Skeletal muscle tissue (tissue), 4 donors: Measurements from ENCODE around the gene SPDYE8. TPM values are rescaled to one million over a fixed set of nuclear protein-coding genes. Genes with fewer than 3 reads are reported as not detected.
A peak's percentile ranks its signal among the peaks of the same experiment; 100 is the strongest.
"Not testable (repeated sequence)": the region's sequence is repeated elsewhere in the genome, so short reads cannot be mapped to it uniquely, and the experiment has no call there.

Source experiments
- H3K27ac ChIP-seq: one replicate; pipeline ENCODE4 v1.7.0; 2013; ENCODE audit warnings: mild to moderate bottlenecking, low read depth, low read length, inconsistent platforms
- H3K27me3 ChIP-seq, 3 donors: one replicate each; pipeline ENCODE4 v1.7.0; 2013; ENCODE audit warnings: low read length in 3 of 3; ENCODE audit not compliant: control insufficient read depth in 3 of 3, insufficient read depth in 3 of 3
- H3K36me3 ChIP-seq, 3 donors: one replicate each; pipeline ENCODE4 v1.7.0; 2013; ENCODE audit warnings: low read length in 3 of 3; ENCODE audit not compliant: control insufficient read depth in 3 of 3, insufficient read depth in 3 of 3
- H3K4me1 ChIP-seq, 3 donors: one replicate each; pipeline ENCODE4 v1.7.0; 2013; ENCODE audit warnings: low read length in 3 of 3, mild to moderate bottlenecking in 3 of 3; ENCODE audit not compliant: control insufficient read depth in 3 of 3, insufficient read depth in 3 of 3
- H3K4me3 ChIP-seq, 3 donors: one replicate each; pipeline ENCODE4 v1.7.0; 2013; ENCODE audit warnings: low read length in 3 of 3
- H3K9ac ChIP-seq, 3 donors: one replicate each; pipeline ENCODE4 v1.7.0; 2013; ENCODE audit warnings: low read length in 3 of 3, mild to moderate bottlenecking in 3 of 3, moderate library complexity in 2 of 3, low read depth in 1 of 3
- H3K9me3 ChIP-seq, 3 donors: one replicate each; pipeline ENCODE4 v1.7.0; 2013; ENCODE audit warnings: low read length in 3 of 3; ENCODE audit not compliant: control insufficient read depth in 3 of 3
- total RNA-seq: library from RNA; depleted of rRNA; stranded (reverse); fragments of >200 nt; gene quantifications from one replicate; pipeline ENCODE4 v1.2.3, GENCODE V29; 2014
- donor health status: Osteomylitis.

SPDYE8 gene
- total RNA-seq: not detected

DNA sequence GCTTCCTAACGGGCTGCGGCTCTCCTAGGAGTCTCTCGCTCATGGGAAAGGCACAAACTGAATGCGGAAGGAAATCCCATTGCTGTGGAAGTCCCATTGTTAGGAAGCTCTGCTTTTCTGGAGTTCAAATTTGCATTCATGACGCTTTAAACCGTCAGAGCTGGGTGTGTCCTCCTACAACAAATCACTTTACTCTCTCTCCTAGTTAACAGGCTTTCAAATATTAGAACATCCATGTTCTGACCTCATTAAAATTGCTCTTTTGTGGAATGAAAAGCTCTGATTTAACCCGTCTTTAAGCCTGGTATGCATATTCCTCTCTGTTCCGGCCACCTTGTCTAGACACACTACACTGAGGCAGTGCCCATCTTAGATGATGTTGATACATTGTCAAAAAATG, at the start of gene SPDYE8:
Gene SPDYE8, minus strand, starts transcription at position 101 of the 400 bp plus-strand sequence. CDS start 1,800 bp downstream, outside the sequence.
- not testable (repeated sequence) for H3K9ac ChIP-seq, H3K36me3 ChIP-seq, H3K27me3 ChIP-seq, H3K9me3 ChIP-seq, H3K4me3 ChIP-seq, H3K4me1 ChIP-seq, H3K27ac ChIP-seq

- not testable (repeated sequence) for H3K27me3 ChIP-seq, H3K9me3 ChIP-seq, H3K4me1 ChIP-seq, H3K27ac ChIP-seq, H3K4me3 ChIP-seq, H3K9ac ChIP-seq, H3K36me3 ChIP-seq
Measured at GRCh38 chr7:73057811-73058210, 28.2 kb upstream of the SPDYE8 start, which contains the start of gene SPDYE11. TSS of gene SPDYE11 (minus strand) at chr7:73057911. CDS start at chr7:73056111, 1,800 bp downstream.

- not testable (repeated sequence) for H3K4me1 ChIP-seq, H3K27ac ChIP-seq, H3K9me3 ChIP-seq, H3K27me3 ChIP-seq, H3K36me3 ChIP-seq
- peak overlapping the region in 1 of 3 donors; percentile 30 for H3K4me3 ChIP-seq
- H3K9ac ChIP-seq: peak overlapping the region in 1 of 3 donors; percentile 43
Measured at GRCh38 chr7:73006491-73006890, 23.1 kb downstream of the SPDYE8 start.

DNA sequence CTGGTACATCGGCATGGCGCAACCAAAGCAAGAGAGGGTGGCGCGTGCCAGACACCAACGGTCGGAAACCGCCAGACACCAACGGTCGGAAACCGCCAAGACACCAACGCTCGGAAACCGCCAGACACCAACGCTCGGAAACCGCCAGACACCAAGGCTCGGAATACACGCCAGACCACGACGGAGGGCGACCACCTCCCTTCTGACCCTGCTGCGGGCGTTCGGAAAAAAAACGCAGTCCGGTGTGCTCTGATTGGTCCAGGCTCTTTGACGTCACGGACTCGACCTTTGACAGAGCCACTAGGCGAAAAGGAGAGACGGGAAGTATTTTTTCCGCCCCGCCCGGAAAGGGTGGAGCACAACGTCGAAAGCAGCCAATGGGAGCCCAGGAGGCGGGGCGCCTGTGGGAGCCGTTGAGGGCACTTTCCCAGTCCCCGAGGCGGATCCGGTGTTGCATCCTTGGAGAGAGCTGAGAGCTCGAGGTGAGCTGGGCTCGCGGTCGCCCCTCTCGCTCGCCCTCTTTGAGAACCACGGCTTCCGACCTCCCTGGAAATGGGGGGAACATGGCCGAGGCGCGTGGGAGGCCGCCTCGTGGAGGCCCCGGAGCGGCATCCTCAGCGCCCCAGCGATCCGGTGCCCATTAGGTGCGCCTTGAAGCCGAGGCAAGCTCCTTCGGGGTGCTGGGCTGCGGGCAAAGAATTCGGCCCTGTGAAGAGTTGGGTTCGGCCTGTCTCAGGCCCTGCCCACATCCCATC, 23.7 kb downstream of the SPDYE8 start:
- H3K27me3 ChIP-seq: not testable (repeated sequence)
- H3K9ac ChIP-seq: peak overlapping the region; percentile 70 to 81 (median 76)

GRCh38 chr7:73005356-73005692, 24.2 kb downstream of the SPDYE8 start:
- not testable (repeated sequence) for H3K36me3 ChIP-seq, H3K9me3 ChIP-seq, H3K4me1 ChIP-seq, H3K27me3 ChIP-seq
- peak overlapping the region; percentile 70 to 81 (median 70) for H3K9ac ChIP-seq
- peak overlapping the region; percentile 70 to 73 (median 71) for H3K4me3 ChIP-seq
- H3K27ac ChIP-seq: peak overlapping the region; percentile 73

More for the DNA sequence above, 23.7 kb downstream of the SPDYE8 start:
- Histone ChIP-seq H3K27ac (peak overlapping the region; percentile 73), H3K4me3 (peak overlapping the region; percentile 70 to 73 (median 71))
- not testable (repeated sequence) for H3K9me3 ChIP-seq, H3K4me1 ChIP-seq, H3K36me3 ChIP-seq

DNA sequence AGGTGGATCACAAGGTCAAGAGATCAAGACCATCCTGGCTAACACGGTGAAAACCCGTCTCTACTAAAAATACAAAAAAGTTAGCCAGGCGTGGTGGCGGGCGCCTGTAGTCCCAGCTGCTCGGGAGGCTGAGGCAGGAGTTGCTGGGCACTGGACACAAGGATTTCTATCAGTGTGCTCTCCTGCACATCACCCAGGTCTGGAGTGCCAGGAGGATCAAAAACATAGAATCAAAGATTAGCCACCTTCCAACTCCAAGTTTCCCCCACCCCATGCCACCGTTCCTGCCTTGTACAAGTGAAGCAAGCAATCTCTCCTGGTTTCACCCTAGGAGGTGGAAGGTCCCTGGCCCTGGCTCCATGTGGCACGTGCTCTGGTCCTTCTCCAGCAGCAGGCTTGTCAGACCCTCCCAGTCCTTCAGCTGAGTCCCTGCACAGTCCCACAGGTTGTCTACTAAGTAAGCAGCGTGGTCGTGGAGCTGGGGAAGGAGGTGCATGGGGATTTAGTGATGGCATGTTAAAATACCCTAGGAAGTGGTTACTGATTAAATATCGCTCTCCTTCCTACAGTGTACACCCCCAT, 31.6 kb downstream of the SPDYE8 start:
- H3K27ac ChIP-seq, H3K4me1 ChIP-seq, H3K9ac ChIP-seq, H3K4me3 ChIP-seq, H3K27me3 ChIP-seq, H3K36me3 ChIP-seq, H3K9me3 ChIP-seq: not testable (repeated sequence)

- H3K27ac ChIP-seq, H3K36me3 ChIP-seq, H3K9ac ChIP-seq, H3K27me3 ChIP-seq, H3K4me1 ChIP-seq, H3K4me3 ChIP-seq, H3K9me3 ChIP-seq: not testable (repeated sequence)
Measured at GRCh38 chr7:72997447-72997846, 32.1 kb downstream of the SPDYE8 start.

GRCh38 chr7:72995484-72995883, 34.1 kb downstream of the SPDYE8 start:
- H3K4me1 ChIP-seq, H3K4me3 ChIP-seq, H3K27me3 ChIP-seq, H3K27ac ChIP-seq, H3K36me3 ChIP-seq, H3K9ac ChIP-seq, H3K9me3 ChIP-seq: not testable (repeated sequence)

GRCh38 chr7:72990146-72990913, 39.2 kb downstream of the SPDYE8 start:
- not testable (repeated sequence) for H3K27ac ChIP-seq, H3K4me1 ChIP-seq

GRCh38 chr7:72982084-72982483, 47.5 kb downstream of the SPDYE8 start:
- H3K27me3 ChIP-seq, H3K4me1 ChIP-seq: not testable (repeated sequence)

More at GRCh38 chr7:72990146-72990913, 39.2 kb downstream of the SPDYE8 start:
- H3K36me3 ChIP-seq, H3K9ac ChIP-seq, H3K27me3 ChIP-seq, H3K4me3 ChIP-seq, H3K9me3 ChIP-seq: not testable (repeated sequence)

More at GRCh38 chr7:72982084-72982483, 47.5 kb downstream of the SPDYE8 start:
- not testable (repeated sequence) for H3K9me3 ChIP-seq, H3K9ac ChIP-seq, H3K27ac ChIP-seq, H3K4me3 ChIP-seq, H3K36me3 ChIP-seq
